SU-DHL-6 (cell line): ENCODE measurements around the gene SLC22A14.

Experiments
- H2AFZ ChIP-seq: fragments of 200-600 bp; sonication (generic); 2 replicates; pipeline ENCODE4 v1.6.1; 2014; ENCODE audit warnings: low read depth, mild to moderate bottlenecking, moderate library complexity, mixed read lengths, antibody characterized with exemption, low read length; ENCODE audit not compliant: severe bottlenecking
- H3F3A ChIP-seq: fragments of 200-600 bp; shearing (Covaris generic); 2 replicates; pipeline ENCODE4 v1.6.0; 2016; ENCODE audit warnings: antibody characterized with exemption, mild to moderate bottlenecking; ENCODE audit not compliant: insufficient read depth
- H3K27ac ChIP-seq: fragments of 200-600 bp; sonication (generic); 2 replicates; pipeline ENCODE4 v1.5.1; 2016; ENCODE audit warnings: low read depth, mild to moderate bottlenecking, low read length, moderate library complexity, mixed read lengths
- H3K27me3 ChIP-seq: fragments of 200-600 bp; sonication (generic), shearing (Covaris generic); 2 replicates; pipeline ENCODE4 v1.6.0; 2014; ENCODE audit warnings: mild to moderate bottlenecking, low read length
- H3K36me3 ChIP-seq: fragments of 200-600 bp; sonication (generic); 2 replicates; pipeline ENCODE4 v1.6.1; 2014; ENCODE audit warnings: mild to moderate bottlenecking, low read length, mixed read lengths
- H3K4me2 ChIP-seq: fragments of 300-600, 200-600 bp; shearing (Covaris generic), sonication (generic); 2 replicates; pipeline ENCODE4 v1.6.0; 2014; ENCODE audit warnings: low read length, low read depth, mild to moderate bottlenecking; ENCODE audit not compliant: poor library complexity, severe bottlenecking
- H3K4me3 ChIP-seq: fragments of 200-600 bp; sonication (generic); 2 replicates; pipeline ENCODE4 v1.5.1; 2014; ENCODE audit warnings: antibody characterized with exemption, low read length, mild to moderate bottlenecking, mixed read lengths; ENCODE audit not compliant: insufficient read depth, poor library complexity, severe bottlenecking
- H3K79me2 ChIP-seq: fragments of 200-600 bp; sonication (generic); 2 replicates; pipeline ENCODE4 v1.6.1; 2014; ENCODE audit warnings: mild to moderate bottlenecking, low read length, moderate library complexity; ENCODE audit not compliant: insufficient read depth
- H3K9ac ChIP-seq: fragments of 200-600 bp; sonication (generic); 2 replicates; pipeline ENCODE4 v1.7.0; 2014; ENCODE audit warnings: mild to moderate bottlenecking, low read length
- H3K9me2 ChIP-seq: fragments of 200-600 bp; sonication (generic); replicated peaks from 2 replicates; pipeline ENCODE4 v1.6.1; 2014; ENCODE audit warnings: low read length; ENCODE audit not compliant: insufficient read depth
- H3K9me3 ChIP-seq: fragments of 200-600 bp; sonication (generic); 2 replicates; pipeline ENCODE4 v1.6.1; 2014; ENCODE audit warnings: low read length, mixed read lengths; ENCODE audit not compliant: insufficient read depth
- H4K20me1 ChIP-seq: fragments of 200-600 bp; sonication (generic); 2 replicates; pipeline ENCODE4 v1.6.1; 2014; ENCODE audit warnings: low read depth, mild to moderate bottlenecking, antibody characterized with exemption, low read length, moderate library complexity, mixed read lengths
- CTCF ChIP-seq: fragments of 200-600 bp; sonication (generic); IDR thresholded peaks from one replicate; pipeline ENCODE4 v1.5.1; 2017; ENCODE audit warnings: antibody characterized with exemption, mild to moderate bottlenecking, low read length, moderate library complexity; ENCODE audit not compliant: insufficient read depth, poor library complexity, severe bottlenecking
- EZH2phosphoT487 ChIP-seq: fragments of 200-600 bp; sonication (generic), shearing (Covaris generic); conservative IDR thresholded peaks from 2 replicates; pipeline ENCODE4 v1.6.1; 2018; ENCODE audit warnings: mild to moderate bottlenecking, antibody characterized with exemption, low read length, moderate library complexity, mixed read lengths

The SLC22A14 gene

GRCh38 chr3:38331257-38332022, 49.3 kb downstream of the SLC22A14 start:
- no peaks in the 10 kb centered on the region for H3K9me3 ChIP-seq
- no peaks in the 10 kb centered on the region for H3K9me2 ChIP-seq
- no peaks in the 10 kb centered on the region for H3K79me2 ChIP-seq
- TF ChIP-seq CTCF (no peak), EZH2phosphoT487 (no peak)
- H4K20me1 ChIP-seq = no peaks in the 10 kb centered on the region
- no peak overlapping the region for H3K4me2 ChIP-seq
- no peaks in the 10 kb centered on the region for H3K27me3 ChIP-seq
- no peak overlapping the region for H3K4me3 ChIP-seq
- H2AFZ ChIP-seq = no peak overlapping the region
- H3K27ac ChIP-seq = no peak overlapping the region
- H3F3A ChIP-seq = no peaks in the 10 kb centered on the region
- H3K36me3 ChIP-seq = no peaks in the 10 kb centered on the region
- no peak overlapping the region for H3K9ac ChIP-seq

- no peaks in the 10 kb centered on the region for H4K20me1 ChIP-seq
- H3K79me2 ChIP-seq = no peaks in the 10 kb centered on the region
- no peaks in the 10 kb centered on the region for H3K9me3 ChIP-seq
- no peaks in the 10 kb centered on the region for H3K9me2 ChIP-seq
- no peak overlapping the region for H3K4me3 ChIP-seq
- no peak overlapping the region for H2AFZ ChIP-seq
- H3K9ac ChIP-seq = no peak overlapping the region
- TF ChIP-seq EZH2phosphoT487 (no peak), CTCF (no peak)
- no peaks in the 10 kb centered on the region for H3F3A ChIP-seq
- no peak overlapping the region for H3K4me2 ChIP-seq
- H3K36me3 ChIP-seq = no peaks in the 10 kb centered on the region
- H3K27me3 ChIP-seq = no peaks in the 10 kb centered on the region
- H3K27ac ChIP-seq = no peak overlapping the region
Observed at GRCh38 chr3:38332201-38332600, 50.1 kb downstream of the SLC22A14 start.

GRCh38 chr3:38334142-38335055, 52.3 kb downstream of the SLC22A14 start:
- no peak overlapping the region for H2AFZ ChIP-seq
- TF ChIP-seq CTCF (no peak), EZH2phosphoT487 (no peak)

More at GRCh38 chr3:38334142-38335055, 52.3 kb downstream of the SLC22A14 start:
- Histone ChIP-seq H3K9me2 (no peaks in the 10 kb centered on the region), H3K27me3 (no peaks in the 10 kb centered on the region), H3K9me3 (no peaks in the 10 kb centered on the region), H3K4me3 (no peak overlapping the region), H3K79me2 (no peaks in the 10 kb centered on the region), H3K36me3 (no peaks in the 10 kb centered on the region), H3F3A (no peaks in the 10 kb centered on the region), H4K20me1 (no peaks in the 10 kb centered on the region), H3K4me2 (no peak overlapping the region), H3K27ac (no peak overlapping the region), H3K9ac (no peak overlapping the region)
